ENCODE results near the gene FAM180B. TPM values are rescaled to one million over a fixed set of nuclear protein-coding genes. Genes with fewer than 3 reads are reported as not detected.

The FAM180B gene
- total and polyA plus RNA-seq, 2 experiments from 2014 or later, result not detected

DNA sequence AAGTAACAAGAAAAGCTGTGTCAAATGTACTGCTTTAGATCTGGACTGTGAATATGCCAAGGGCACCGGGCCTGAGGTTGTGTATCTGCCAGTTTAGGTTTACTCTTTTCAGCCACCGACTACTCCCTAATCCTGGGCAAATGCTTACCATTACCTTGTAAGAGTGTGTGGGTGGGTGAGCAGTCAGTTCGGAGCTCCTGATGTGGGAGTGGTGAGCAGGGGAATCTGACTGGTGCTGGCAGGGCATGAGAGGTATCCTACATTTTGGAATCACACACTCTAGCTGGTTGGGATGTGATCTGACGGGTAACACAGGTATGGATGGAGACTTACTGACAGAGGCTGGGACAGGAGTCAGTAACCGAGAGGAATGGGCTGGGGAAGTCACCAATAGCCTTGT lies 2.6 kb upstream of the FAM180B start (continued):
- TF ChIP-seq, protein P1, sequence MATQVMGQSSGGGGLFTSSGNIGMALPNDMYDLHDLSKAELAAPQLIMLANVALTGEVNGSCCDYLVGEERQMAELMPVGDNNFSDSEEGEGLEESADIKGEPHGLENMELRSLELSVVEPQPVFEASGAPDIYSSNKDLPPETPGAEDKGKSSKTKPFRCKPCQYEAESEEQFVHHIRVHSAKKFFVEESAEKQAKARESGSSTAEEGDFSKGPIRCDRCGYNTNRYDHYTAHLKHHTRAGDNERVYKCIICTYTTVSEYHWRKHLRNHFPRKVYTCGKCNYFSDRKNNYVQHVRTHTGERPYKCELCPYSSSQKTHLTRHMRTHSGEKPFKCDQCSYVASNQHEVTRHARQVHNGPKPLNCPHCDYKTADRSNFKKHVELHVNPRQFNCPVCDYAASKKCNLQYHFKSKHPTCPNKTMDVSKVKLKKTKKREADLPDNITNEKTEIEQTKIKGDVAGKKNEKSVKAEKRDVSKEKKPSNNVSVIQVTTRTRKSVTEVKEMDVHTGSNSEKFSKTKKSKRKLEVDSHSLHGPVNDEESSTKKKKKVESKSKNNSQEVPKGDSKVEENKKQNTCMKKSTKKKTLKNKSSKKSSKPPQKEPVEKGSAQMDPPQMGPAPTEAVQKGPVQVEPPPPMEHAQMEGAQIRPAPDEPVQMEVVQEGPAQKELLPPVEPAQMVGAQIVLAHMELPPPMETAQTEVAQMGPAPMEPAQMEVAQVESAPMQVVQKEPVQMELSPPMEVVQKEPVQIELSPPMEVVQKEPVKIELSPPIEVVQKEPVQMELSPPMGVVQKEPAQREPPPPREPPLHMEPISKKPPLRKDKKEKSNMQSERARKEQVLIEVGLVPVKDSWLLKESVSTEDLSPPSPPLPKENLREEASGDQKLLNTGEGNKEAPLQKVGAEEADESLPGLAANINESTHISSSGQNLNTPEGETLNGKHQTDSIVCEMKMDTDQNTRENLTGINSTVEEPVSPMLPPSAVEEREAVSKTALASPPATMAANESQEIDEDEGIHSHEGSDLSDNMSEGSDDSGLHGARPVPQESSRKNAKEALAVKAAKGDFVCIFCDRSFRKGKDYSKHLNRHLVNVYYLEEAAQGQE (IDR thresholded peaks at IDR 0.05; ENCODE audit: unreplicated experiment), result no peak
- no peak for TF ChIP-seq STAT1 (IDR thresholded peaks at IDR 0.05; ENCODE audit: unreplicated experiment)

DNA sequence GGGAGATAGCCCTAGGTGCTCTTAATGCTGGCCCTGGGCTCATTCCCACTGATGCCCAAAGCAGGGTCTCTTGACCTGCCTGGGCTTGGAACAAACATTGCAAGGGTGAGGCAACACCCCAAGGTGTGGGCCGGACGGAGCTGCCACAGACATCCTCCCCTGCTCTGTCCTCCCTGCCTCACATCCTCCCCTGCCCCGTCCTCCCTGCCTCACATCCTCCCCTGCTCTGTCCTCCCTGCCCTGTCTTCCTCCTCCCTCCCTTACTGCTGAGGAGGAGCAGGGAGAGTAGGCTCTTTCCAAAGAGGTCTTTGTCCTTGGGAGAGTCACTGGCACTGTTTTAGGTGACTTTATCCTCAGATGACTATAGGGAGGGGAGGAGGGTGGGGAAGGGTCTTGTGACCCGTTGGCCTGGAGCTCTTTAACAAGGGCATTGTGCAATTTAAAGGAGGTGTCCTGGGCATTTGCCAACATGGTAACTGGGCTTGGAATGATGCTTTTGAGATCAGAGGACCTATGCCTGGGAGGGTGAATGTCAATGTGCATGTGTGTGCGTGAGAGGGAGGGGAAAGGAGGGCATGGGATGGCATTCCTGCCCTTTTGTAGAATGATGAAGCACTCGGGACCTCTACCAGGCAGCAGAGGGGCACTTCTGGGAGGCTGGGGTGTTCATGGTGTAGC lies 700 bp downstream of the FAM180B start:
- Histone ChIP-seq H4K20me1 (replicated peaks; ENCODE audit: insufficient read depth) (no peaks in the 10 kb centered on the region; the same call in 1 of the 2 replicates), H3K9me2 (ENCODE audit: insufficient read depth) (0 out of 2 replicates have a peak, but pooled peaks cover 6% of the 10 kb centered on the region), H3F3A (replicated peaks; ENCODE audit: low read depth) (no peaks in the 10 kb centered on the region), H3K4me1 (ENCODE audit: insufficient read depth) (peaks cover 8% of the 10 kb centered on the region), H3K27ac (ENCODE audit: low read depth) (no peak overlapping the region), H2AFZ (no peak overlapping the region), H3K4me2 (no peak overlapping the region), H3K79me2 (replicated peaks; ENCODE audit: insufficient read depth) (no peaks in the 10 kb centered on the region), H3K36me3 (ENCODE audit: insufficient read depth) (peaks cover 6% of the 10 kb centered on the region; the same call in 1 of the 2 replicates), H3K27me3 (ENCODE audit: insufficient read depth) (peaks cover 29% of the 10 kb centered on the region), H3K4me3 (no peak overlapping the region)
- ATAC-seq (no peak), DNase-seq (ENCODE audit: low spot score) (no peak)
- Mint-ChIP-seq H3K27ac (no peak overlapping the region), H3K36me3 (ENCODE audit: low read depth) (peaks cover 33% of the 10 kb centered on the region), H3K9me3 (no peaks in the 10 kb centered on the region), H3K4me3 (no peak overlapping the region), H3K27me3 (ENCODE audit: insufficient read depth, low read depth, poor library complexity) (peaks cover 28% of the 10 kb centered on the region), H3K4me1 (peaks cover 6% of the 10 kb centered on the region; the same call in 2 of the 3 replicates)
- TF ChIP-seq NANOG (IDR thresholded peaks at IDR 0.05; ENCODE audit: borderline replicate concordance), result no peak
- no peak for TF ChIP-seq POLR2AphosphoS5 (IDR thresholded peaks at IDR 0.05; ENCODE audit: low read depth)
- TF ChIP-seq, protein P1 (IDR thresholded peaks at IDR 0.05; ENCODE audit: unreplicated experiment), result no peak
- TF ChIP-seq STAT1 (IDR thresholded peaks at IDR 0.05; ENCODE audit: unreplicated experiment), result no peak
- no peak for TF ChIP-seq JUNB (IDR thresholded peaks at IDR 0.05; ENCODE audit: unreplicated experiment)
- TF ChIP-seq ZNF114 (CRISPR knock-in tag; IDR thresholded peaks at IDR 0.05), result no peak
- TF ChIP-seq, protein P2, sequence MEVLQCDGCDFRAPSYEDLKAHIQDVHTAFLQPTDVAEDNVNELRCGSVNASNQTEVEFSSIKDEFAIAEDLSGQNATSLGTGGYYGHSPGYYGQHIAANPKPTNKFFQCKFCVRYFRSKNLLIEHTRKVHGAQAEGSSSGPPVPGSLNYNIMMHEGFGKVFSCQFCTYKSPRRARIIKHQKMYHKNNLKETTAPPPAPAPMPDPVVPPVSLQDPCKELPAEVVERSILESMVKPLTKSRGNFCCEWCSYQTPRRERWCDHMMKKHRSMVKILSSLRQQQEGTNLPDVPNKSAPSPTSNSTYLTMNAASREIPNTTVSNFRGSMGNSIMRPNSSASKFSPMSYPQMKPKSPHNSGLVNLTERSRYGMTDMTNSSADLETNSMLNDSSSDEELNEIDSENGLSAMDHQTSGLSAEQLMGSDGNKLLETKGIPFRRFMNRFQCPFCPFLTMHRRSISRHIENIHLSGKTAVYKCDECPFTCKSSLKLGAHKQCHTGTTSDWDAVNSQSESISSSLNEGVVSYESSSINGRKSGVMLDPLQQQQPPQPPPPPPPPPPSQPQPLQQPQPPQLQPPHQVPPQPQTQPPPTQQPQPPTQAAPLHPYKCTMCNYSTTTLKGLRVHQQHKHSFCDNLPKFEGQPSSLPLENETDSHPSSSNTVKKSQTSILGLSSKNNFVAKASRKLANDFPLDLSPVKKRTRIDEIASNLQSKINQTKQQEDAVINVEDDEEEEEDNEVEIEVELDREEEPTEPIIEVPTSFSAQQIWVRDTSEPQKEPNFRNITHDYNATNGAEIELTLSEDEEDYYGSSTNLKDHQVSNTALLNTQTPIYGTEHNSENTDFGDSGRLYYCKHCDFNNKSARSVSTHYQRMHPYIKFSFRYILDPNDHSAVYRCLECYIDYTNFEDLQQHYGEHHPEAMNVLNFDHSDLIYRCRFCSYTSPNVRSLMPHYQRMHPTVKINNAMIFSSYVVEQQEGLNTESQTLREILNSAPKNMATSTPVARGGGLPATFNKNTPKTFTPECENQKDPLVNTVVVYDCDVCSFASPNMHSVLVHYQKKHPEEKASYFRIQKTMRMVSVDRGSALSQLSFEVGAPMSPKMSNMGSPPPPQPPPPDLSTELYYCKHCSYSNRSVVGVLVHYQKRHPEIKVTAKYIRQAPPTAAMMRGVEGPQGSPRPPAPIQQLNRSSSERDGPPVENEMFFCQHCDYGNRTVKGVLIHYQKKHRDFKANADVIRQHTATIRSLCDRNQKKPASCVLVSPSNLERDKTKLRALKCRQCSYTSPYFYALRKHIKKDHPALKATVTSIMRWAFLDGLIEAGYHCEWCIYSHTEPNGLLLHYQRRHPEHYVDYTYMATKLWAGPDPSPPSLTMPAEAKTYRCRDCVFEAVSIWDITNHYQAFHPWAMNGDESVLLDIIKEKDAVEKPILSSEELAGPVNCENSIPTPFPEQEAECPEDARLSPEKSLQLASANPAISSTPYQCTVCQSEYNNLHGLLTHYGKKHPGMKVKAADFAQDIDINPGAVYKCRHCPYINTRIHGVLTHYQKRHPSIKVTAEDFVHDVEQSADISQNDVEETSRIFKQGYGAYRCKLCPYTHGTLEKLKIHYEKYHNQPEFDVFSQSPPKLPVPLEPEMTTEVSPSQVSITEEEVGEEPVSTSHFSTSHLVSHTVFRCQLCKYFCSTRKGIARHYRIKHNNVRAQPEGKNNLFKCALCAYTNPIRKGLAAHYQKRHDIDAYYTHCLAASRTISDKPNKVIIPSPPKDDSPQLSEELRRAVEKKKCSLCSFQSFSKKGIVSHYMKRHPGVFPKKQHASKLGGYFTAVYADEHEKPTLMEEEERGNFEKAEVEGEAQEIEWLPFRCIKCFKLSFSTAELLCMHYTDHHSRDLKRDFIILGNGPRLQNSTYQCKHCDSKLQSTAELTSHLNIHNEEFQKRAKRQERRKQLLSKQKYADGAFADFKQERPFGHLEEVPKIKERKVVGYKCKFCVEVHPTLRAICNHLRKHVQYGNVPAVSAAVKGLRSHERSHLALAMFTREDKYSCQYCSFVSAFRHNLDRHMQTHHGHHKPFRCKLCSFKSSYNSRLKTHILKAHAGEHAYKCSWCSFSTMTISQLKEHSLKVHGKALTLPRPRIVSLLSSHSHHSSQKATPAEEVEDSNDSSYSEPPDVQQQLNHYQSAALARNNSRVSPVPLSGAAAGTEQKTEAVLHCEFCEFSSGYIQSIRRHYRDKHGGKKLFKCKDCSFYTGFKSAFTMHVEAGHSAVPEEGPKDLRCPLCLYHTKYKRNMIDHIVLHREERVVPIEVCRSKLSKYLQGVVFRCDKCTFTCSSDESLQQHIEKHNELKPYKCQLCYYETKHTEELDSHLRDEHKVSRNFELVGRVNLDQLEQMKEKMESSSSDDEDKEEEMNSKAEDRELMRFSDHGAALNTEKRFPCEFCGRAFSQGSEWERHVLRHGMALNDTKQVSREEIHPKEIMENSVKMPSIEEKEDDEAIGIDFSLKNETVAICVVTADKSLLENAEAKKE (CRISPR knock-in tag; IDR thresholded peaks at IDR 0.05), result no peak
- TF ChIP-seq EZH2phosphoT487 (IDR thresholded peaks at IDR 0.05; ENCODE audit: unreplicated experiment), result no peak
- no peak for TF ChIP-seq CREB1 (CRISPR knock-in tag; IDR thresholded peaks at IDR 0.05; ENCODE audit: low read depth)
